Upper lobe of left lung (tissue), 4 donors: ENCODE data around the gene CHST8.

Source experiments
- POLR2A ChIP-seq, 4 donors: fragments of 450-650 bp; IDR thresholded peaks; one replicate each; pipeline ENCODE4 v1.5.1; 2016 to 2017; ENCODE audit warnings: antibody characterized with exemption in 4 of 4, mild to moderate bottlenecking in 2 of 4
- POLR2AphosphoS5 ChIP-seq, 2 donors: sonication (generic); formaldehyde crosslinking; IDR thresholded peaks; one replicate each; pipeline ENCODE4 v1.5.1; 2017; ENCODE audit warnings: antibody characterized with exemption in 2 of 2
- TF ChIP-seq, protein P1 (sequence below), 6 experiments: fragments of 450-650 bp in 4 of 6; fragments of 200-600 bp in 2 of 6; sonication (generic) in 2 of 6; IDR thresholded peaks; one replicate each; pipeline ENCODE4 v1.5.1; 2016 to 2019; ENCODE audit warnings: antibody characterized with exemption in 6 of 6

GRCh38 chr19:33767898-33768413 lies 146.2 kb downstream of the CHST8 start:
- TF ChIP-seq, protein P1, sequence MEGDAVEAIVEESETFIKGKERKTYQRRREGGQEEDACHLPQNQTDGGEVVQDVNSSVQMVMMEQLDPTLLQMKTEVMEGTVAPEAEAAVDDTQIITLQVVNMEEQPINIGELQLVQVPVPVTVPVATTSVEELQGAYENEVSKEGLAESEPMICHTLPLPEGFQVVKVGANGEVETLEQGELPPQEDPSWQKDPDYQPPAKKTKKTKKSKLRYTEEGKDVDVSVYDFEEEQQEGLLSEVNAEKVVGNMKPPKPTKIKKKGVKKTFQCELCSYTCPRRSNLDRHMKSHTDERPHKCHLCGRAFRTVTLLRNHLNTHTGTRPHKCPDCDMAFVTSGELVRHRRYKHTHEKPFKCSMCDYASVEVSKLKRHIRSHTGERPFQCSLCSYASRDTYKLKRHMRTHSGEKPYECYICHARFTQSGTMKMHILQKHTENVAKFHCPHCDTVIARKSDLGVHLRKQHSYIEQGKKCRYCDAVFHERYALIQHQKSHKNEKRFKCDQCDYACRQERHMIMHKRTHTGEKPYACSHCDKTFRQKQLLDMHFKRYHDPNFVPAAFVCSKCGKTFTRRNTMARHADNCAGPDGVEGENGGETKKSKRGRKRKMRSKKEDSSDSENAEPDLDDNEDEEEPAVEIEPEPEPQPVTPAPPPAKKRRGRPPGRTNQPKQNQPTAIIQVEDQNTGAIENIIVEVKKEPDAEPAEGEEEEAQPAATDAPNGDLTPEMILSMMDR (IDR thresholded peaks at IDR 0.05) = no peak
- TF ChIP-seq POLR2AphosphoS5 (IDR thresholded peaks at IDR 0.05) = no peak
- TF ChIP-seq POLR2A (IDR thresholded peaks at IDR 0.05) = no peak
